GM12878 (cell line): Measurements from ENCODE around the gene MAP3K7CL. TPM values are rescaled to one million over a fixed set of nuclear protein-coding genes. Genes with fewer than 3 reads are reported as not detected.

Source experiments
- BCL11A ChIP-seq: IDR thresholded peaks from 2 replicates; pipeline ENCODE4 v1.6.1; 2011; ENCODE audit warnings: low read depth, low read length
- BMI1 ChIP-seq: fragments of 450-650 bp; IDR thresholded peaks from 2 replicates; pipeline ENCODE4 v1.6.1; 2016; ENCODE audit warnings: mild to moderate bottlenecking, moderate library complexity, borderline replicate concordance
- CUX1 ChIP-seq: IDR thresholded peaks from 2 replicates; pipeline ENCODE4 v1.6.1; 2012; ENCODE audit warnings: improper control_type of control experiment, low read depth, low read length; ENCODE audit not compliant: insufficient replicate concordance
- EED ChIP-seq: sonication (generic); IDR thresholded peaks from 2 replicates; pipeline ENCODE4 v1.6.1; 2016; ENCODE audit warnings: antibody characterized with exemption, low read depth
- EP300 ChIP-seq, 2 experiments: fragments of 150-350 bp in 1 of 2; IDR thresholded peaks; 2 replicates each; pipeline ENCODE4 v1.6.1; 2011 to 2012; ENCODE audit warnings: low read depth in 2 of 2, low read length in 2 of 2, borderline replicate concordance in 1 of 2, improper control_type of control experiment in 1 of 2, inconsistent platforms in 1 of 2; ENCODE audit not compliant: control insufficient read depth in 1 of 2
- IKZF1 ChIP-seq: fragments of 450-650 bp; conservative IDR thresholded peaks from 2 replicates; pipeline ENCODE4 v1.6.1; 2017; ENCODE audit warnings: antibody characterized with exemption, mild to moderate bottlenecking
- IKZF2 ChIP-seq, 2 experiments: fragments of 450-650 bp; IDR thresholded peaks; 2 replicates each; pipeline ENCODE4 v1.6.1; 2017; ENCODE audit warnings: mild to moderate bottlenecking in 2 of 2, moderate library complexity in 2 of 2
- MEF2B ChIP-seq: fragments of 450-650 bp; IDR thresholded peaks from 2 replicates; pipeline ENCODE4 v1.6.1; 2018; ENCODE audit warnings: mild to moderate bottlenecking, moderate library complexity; ENCODE audit not compliant: partially characterized antibody, poor library complexity, severe bottlenecking
- NFIC ChIP-seq: IDR thresholded peaks from 2 replicates; pipeline ENCODE4 v1.6.1; 2012; ENCODE audit warnings: low read depth, mild to moderate bottlenecking, inconsistent platforms, low read length, moderate library complexity
- NKRF ChIP-seq: fragments of 450-650 bp; conservative IDR thresholded peaks from 2 replicates; pipeline ENCODE4 v1.6.1; 2017; ENCODE audit warnings: mild to moderate bottlenecking, moderate library complexity
- RCOR1 ChIP-seq: conservative IDR thresholded peaks from 2 replicates; pipeline ENCODE4 v1.6.1; 2012; ENCODE audit warnings: low read depth, low read length, improper control_type of control experiment
- RELB ChIP-seq: fragments of 450-650 bp; IDR thresholded peaks from 2 replicates; pipeline ENCODE4 v1.6.1; 2017; ENCODE audit warnings: low read depth, mild to moderate bottlenecking, moderate library complexity
- SP1 ChIP-seq: IDR thresholded peaks from one replicate; pipeline ENCODE4 v1.6.1; 2011; ENCODE audit warnings: low read depth, low read length
- TARDBP ChIP-seq: IDR thresholded peaks from 2 replicates; pipeline ENCODE4 v1.6.1; 2016; ENCODE audit warnings: borderline replicate concordance
- ZBTB40 ChIP-seq: fragments of 450-650 bp; IDR thresholded peaks from 2 replicates; pipeline ENCODE4 v1.6.1; 2016; ENCODE audit warnings: mild to moderate bottlenecking, moderate library complexity, borderline replicate concordance
- ZNF274 ChIP-seq: IDR thresholded peaks from one replicate; pipeline ENCODE4 v1.8.0; 2011; ENCODE audit not compliant: insufficient read length, insufficient read depth
- ZNF384 ChIP-seq: IDR thresholded peaks from 2 replicates; pipeline ENCODE4 v1.6.1; 2012; ENCODE audit warnings: low read depth, mild to moderate bottlenecking, low read length, improper control_type of control experiment, borderline replicate concordance
- polyA plus RNA-seq, 11 experiments: library from polyadenylated mRNA; depleted of rRNA in 4 of 11; unstranded in 6 of 11; stranded (reverse) in 5 of 11; fragments of >200 nt; fragmentation: Nextera tagmentation in 4 of 11; fragmentation: Illumina TruSeq in 1 of 11; extraction: Ambion mirVana in 4 of 11; extraction: Trizol in 1 of 11; gene quantifications; 1 replicate in 1 of 11; 2 replicates in 10 of 11; pipeline versions ENCODE4 v1.2.1 to v1.2.3, GENCODE V29; 2011 to 2016; ENCODE audit warnings: inconsistent platforms in 2 of 11, missing spikeins in 2 of 11, low read depth in 1 of 11
- total RNA-seq, 4 experiments: library from RNA; depleted of rRNA in 3 of 4; stranded (reverse); fragments of >200 nt in 3 of 4; fragmentation: Illumina TruSeq in 1 of 4; extraction: Trizol in 1 of 4; gene quantifications; 2 replicates each; pipeline versions ENCODE4 v1.2.1 to v1.2.3, GENCODE V29; 2013 to 2021

The MAP3K7CL gene
- total and polyA plus RNA-seq, 10 of the 15 experiments (the other 5 are each of a cell fraction or from before 2014, with no cell fraction given) = 3.2 to 19.7 (median 6.6) TPM

- TF ChIP-seq MEF2B (no peak), IKZF2 (IDR thresholded peaks at IDR 0.05) (peak in 1 of 2 experiments; percentile 52; a peak in 2 of 4 replicates), CUX1 (no peak), EP300 (IDR thresholded peaks at IDR 0.05; ENCODE audit: borderline replicate concordance in 1 of 2, control insufficient read depth in 1 of 2, low read depth in 2 of 2, low read length in 2 of 2) (peak in 1 of 2 experiments; percentile 43; a peak in 1 of 4 replicates), NFIC (peak; percentile 56; the same call in 1 of the 2 replicates), SP1 (no peak), BMI1 (no peak), TARDBP (no peak), ZBTB40 (no peak), RELB (peak; percentile 30; the same call in 1 of the 2 replicates), ZNF274 (no peak), RCOR1 (no peak), BCL11A (peak; percentile 90), IKZF1 (no peak), EED (no peak), NKRF (no peak), ZNF384 (no peak)
Measured at GRCh38 chr21:29125191-29125590, 5.3 kb upstream of the MAP3K7CL start (continued).
